ENCODE data around the gene ACADL.
"Not testable (repeated sequence)": the region's sequence is repeated elsewhere in the genome, so short reads cannot be mapped to it uniquely, and the experiment has no call there.

ACADL gene

DNA sequence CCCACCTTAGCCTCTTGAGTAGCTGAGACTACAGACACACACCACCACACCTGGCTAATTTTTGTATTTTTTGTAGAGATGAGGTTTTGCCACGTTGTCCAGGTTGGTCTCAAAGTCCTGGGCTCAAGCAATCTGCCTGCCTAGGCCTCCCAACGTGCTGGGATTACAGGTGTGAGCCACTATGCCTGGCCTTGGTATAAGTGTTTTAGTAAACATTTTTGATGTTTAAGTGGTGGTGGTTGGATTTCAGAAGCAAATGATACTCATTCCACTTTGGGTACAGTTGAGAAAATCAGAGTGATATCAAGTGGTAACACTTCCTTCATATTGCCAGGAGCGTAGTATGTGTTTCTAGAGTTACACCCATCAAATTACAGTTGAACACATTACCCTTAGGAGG is 25.4 kb downstream of the ACADL start:
- no peak for DNase-seq

DNA sequence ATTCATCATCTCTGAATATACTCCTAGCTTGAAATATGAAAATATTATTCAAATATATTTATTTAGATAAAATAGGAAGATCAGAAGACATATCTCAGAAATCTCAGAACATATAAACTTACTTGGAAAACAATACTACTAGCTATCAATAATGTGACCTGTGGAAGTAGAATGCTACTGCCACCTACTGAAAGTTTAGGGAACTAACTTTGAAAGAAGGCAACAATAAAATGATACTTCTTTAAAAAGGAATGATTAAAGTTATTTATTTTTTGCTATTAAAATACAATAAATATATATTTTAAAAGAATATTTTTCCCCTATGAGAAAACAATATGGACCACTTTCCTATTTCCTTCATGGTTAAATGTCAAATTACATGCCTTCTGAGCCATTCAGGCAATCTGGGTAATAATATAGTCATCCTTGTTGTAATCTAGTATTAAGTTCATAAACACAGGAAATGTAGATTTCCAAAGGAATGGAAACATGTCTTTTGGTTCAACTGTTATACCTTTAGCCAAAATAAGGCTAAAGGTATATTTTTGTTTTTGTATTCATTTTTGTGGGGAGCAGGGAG is 26.0 kb downstream of the ACADL start:
- DNase-seq = no peak

DNA sequence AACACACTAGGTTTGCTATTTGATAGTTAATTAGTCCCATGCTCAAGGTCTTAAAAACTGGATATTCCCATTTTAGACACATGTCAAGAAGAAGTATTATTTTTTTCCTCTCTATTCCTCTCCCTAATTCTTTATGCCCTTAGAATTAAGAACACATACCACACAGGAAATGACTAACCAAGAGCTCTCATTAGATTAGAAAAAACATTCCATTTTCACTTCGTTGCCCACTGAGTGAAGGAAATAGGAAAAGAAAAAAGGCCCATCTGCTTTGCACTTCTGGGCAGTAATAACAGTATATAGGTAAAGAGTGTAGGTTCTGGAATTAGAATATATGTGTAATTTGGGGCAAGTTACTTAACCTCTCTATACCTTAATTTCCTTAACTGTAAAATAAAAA is 26.9 kb downstream of the ACADL start:
- DNase-seq = no peak

GRCh38 chr2:210197720-210198119 is 27.5 kb downstream of the ACADL start:
- no peak for DNase-seq

GRCh38 chr2:210195101-210195852 is 30.0 kb downstream of the ACADL start:
- peak in 1 of 2 donors; percentile 35 for DNase-seq

DNA sequence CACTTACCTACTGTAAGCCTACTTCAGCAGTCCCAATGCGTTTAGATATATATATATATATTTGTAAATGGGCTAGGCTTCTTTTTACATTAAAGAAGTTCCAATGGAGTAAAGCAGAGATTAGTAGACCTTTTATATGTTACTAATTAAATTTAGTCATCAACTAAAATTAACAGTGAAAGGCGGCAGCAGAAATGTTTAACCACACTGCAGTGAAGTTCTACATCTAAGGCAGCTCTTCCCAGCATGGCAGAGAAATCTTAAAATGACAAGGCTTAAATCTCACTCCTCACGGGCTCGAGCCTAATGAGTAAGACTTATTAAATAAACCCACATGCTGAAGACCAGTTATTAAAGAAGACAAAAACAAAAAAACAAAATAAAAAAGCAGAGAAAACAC is 34.9 kb downstream of the ACADL start:
- DNase-seq = no peak

GRCh38 chr2:210189452-210190138 is 35.7 kb downstream of the ACADL start:
- DNase-seq = no peak

DNA sequence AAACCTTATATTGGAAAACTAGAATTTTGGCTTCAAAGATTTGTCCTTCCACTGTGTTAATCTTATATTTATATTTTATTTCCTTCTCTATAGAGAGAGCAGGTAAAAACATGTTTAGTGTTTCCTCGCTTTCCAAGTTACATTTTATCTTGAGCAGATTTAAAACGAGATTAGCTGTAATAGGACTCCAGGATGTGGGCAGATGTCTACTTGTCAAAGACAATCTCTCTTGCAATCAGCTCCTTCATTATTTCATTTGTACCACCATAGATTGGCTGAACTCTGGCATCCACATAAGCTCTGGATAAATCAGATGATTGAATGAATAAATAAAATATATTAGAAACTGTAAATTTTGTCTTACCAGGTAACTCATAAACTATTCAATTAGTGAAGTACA is 36.5 kb downstream of the ACADL start:
- no peak for DNase-seq

GRCh38 chr2:210188190-210188589 is 37.1 kb downstream of the ACADL start:
- DNase-seq = no peak

DNA sequence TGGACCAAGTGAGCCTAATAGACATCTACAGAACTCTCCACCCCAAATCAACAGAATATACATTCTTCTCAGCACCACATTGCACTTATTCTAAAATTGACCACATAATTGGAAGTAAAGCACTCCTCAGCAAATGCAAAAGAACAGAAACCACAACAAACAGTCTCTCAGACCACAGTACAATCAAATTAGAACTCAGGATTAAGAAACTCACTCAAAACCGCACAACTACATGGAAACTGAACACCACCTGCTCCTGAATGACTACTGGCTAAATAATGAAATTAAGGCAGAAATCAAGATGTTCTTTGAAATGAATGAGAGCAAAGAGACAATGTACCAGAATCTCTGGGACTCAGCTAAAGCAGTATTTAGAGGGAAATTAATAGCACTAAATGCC is 41.3 kb downstream of the ACADL start:
- DNase-seq = not testable (repeated sequence)

- DNase-seq = not testable (repeated sequence)
These were observed 43.6 kb downstream of the ACADL start for GRCh38 chr2:210181606-210182088.

DNA sequence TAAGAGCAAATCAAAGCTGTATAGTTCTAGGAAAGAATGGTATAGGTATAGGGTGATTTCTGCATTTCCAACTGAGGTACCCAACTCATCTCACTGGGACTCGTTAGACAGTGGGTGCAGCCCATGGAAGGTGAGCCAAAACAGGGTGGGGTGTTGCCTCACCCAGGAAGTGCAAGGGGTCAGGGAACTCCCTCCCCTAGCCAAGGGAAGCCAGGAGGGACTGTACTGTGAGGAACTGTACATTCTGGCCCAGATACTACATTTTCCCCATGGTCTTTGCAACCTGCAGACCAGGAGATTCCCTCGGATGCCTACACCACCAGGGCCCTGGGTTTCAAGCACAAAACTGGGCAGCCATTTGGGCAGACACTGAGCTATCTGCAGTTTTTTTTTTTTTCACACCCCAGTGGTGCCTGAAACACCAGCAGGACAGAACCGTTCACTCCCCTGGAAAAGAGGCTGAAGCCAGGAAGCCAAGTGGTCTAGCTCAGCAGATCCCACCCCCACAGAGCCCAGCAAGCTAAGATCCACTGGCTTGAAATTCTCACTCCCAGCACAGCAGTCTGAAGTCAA is 44.1 kb downstream of the ACADL start:
- not testable (repeated sequence) for DNase-seq

GRCh38 chr2:210180477-210180876 is 44.8 kb downstream of the ACADL start:
- DNase-seq = no peak

DNA sequence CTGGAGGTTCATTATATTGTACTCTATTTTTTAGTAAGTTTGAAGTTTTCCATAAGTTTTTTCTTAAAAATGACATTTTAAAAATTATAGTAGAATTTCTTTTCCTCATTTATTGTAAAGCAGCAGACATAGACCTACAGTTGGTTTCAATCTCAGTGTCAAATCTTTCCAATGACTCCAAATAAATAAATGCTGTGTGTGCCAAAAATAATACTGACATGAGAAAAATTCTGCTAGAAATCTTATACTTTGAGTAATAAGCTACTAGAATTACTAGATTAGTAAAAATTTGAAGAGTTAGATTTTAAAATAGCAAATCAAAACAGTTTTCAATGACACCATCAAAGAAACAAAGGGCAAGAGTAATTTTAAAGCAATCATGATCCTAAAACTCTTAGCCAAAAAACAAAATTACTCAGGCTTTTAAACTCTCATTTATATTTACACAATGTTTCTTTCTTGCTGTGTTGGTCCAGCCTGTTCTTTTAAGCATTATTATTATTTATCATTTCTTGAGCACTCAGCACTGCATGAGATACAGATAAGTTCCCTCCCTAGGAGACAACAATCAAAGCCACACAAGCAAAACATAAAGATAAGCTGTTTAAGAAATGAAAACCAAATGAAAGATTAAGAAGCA is 45.8 kb downstream of the ACADL start:
- no peak for DNase-seq

DNA sequence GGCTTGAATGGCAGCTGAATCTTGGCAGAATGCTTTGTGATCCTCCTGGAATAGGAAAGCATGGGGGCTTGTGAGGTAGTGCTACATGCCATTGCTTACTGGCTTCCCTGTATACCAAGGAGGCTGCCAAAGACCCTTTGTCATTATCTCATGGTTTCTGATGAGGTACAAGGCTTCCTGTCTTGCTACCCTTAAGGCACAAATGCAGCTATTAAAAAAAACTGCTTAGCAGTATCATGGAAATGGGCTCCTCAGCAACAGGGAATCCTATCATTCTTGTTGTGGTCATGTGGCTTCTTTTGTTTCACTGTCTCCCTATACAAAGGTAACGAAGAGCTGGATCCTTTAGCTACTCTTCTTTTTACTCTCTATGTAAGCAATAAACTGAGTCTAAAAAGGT is 47.5 kb downstream of the ACADL start:
- DNase-seq = no peak

GRCh38 chr2:210177115-210177514 is 48.1 kb downstream of the ACADL start:
- DNase-seq = not testable (repeated sequence)

GRCh38 chr2:210174086-210174485 is 51.2 kb downstream of the ACADL start:
- DNase-seq = no peak

- DNase-seq = no peak
These were observed 53.0 kb downstream of the ACADL start for GRCh38 chr2:210172219-210172575.

DNA sequence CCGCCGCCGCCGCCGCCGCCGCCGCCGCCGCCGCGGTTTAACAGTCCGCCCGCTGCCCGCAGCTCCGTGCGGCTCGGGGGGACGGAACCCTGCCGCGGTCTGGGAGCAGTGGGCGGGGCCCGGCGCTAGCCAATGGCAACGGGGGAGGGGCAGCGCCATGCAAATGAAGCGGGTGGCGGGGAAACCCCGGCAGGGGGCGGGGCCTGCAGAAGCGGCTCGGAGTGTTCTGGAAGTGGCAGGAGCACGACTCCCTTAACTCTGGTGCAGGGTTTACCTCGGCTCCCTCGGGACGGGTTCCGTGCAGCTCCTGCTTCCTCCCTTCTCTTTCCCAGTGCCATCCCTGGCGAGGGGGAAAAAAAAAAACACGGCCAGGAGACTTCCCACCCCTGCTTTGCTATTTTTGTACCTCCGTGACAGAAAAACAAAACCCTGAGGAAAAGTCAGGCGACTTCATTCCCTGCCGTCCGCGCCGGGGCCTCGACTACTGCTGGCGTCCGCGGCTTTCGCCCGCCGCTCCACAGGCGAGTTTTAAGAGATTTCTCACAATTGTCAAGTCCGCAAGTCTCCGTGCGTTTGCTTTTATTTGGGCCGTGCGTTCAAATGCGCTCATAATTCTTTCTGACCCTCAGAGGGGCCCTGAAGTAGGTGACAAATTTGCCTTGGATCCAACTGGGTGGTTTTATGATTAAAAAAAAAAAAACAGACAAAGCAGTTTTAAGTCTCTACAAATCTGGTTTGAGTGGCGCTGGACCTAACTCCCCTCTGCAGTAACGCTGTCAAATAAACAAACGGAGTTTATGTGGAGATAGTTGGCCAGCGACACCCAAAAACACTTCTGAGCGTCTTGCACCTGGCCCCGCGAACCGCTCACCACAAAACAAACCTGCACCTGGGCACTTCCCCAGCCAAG is 53.7 kb downstream of the ACADL start, which contains the start of gene KANSL1L:
TSS of gene KANSL1L (minus strand) at position 101 of the 910 bp plus-strand sequence. CDS start 16,827 bp downstream, outside the sequence.
- DNase-seq = peak; percentile 87 to 93

DNA sequence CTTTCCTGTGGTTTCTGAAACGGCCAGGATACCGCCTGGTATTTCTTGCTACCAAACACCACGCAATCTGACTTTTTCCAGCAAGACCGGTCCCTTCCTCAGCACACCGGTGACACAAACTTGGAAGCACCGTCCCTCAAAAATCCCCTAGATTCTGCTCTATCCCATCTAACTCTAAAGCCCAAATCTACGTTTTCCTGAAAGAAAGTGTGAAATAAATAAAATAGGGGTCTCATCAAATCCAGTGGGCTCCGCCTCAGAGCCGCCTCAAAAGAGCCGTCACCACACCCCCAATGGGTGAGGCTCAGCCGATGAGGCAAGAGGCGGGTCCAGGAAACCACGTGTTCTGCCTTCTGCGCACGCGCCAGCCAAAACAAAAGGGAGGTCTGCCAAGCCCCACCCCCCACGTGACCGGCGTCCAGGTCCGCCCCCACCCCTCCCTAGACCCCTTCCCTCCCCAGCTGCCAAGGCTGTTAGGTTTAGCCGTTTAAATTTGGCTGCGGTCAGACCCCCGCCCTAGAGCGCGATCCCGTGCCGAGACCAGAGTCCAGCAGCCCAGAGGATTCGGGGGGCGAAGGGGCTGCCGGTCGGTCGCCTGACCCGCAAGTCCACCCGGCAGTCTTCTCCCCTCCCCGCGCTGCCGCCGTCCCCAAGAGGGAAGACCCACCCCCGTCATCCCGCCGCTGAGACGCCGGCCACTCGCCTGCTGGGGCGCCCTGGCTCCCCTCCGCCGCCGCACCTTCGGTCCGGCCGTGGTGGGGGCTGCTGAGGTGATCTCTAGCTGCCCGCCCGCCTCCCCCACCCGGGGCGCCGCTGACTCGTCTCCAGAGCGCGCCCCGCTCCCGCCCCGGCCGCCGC is 54.6 kb downstream of the ACADL start:
- peak; percentile 91 to 95 for DNase-seq

GRCh38 chr2:210170196-210170445 is 55.1 kb downstream of the ACADL start:
- no peak for DNase-seq

All from bone marrow (tissue), 2 donors.